Stimulated activated CD4-positive, alpha-beta T cell treated with anti-CD3 and anti-CD28 coated beads, TNF-alpha, amount 100 ng/mL, for 1 hour (primary cell): ENCODE measurements around the gene P2RY1.
"Not testable (repeated sequence)": the region's sequence is repeated elsewhere in the genome, so short reads cannot be mapped to it uniquely, and the experiment has no call there.

ENCODE experiments used
- DNase-seq, 3 donors: peaks; one replicate each; pipeline ENCODE4 v3.0.0-alpha.2; 2020; ENCODE audit warnings: low read depth in 3 of 3, low spot score in 1 of 3

The P2RY1 gene

GRCh38 chr3:152836269-152836668 lies 1.3 kb downstream of the P2RY1 start:
- no peak for DNase-seq

- DNase-seq: no peak
These were observed 4.6 kb downstream of the P2RY1 start for GRCh38 chr3:152839511-152839910.

- no peak for DNase-seq
These were observed 6.2 kb downstream of the P2RY1 start for GRCh38 chr3:152841131-152841530.

- no peak for DNase-seq
These were observed 7.5 kb downstream of the P2RY1 start for GRCh38 chr3:152842413-152842812.

- no peak for DNase-seq
These were observed 9.0 kb downstream of the P2RY1 start for GRCh38 chr3:152843955-152844354.

GRCh38 chr3:152846572-152847202 lies 11.8 kb downstream of the P2RY1 start:
- not testable (repeated sequence) for DNase-seq

- DNase-seq: not testable (repeated sequence)
These were observed 12.7 kb downstream of the P2RY1 start for GRCh38 chr3:152847599-152847998.

GRCh38 chr3:152849996-152850578 lies 15.2 kb downstream of the P2RY1 start:
- no peak for DNase-seq

- DNase-seq: no peak
These were observed 18.3 kb downstream of the P2RY1 start for GRCh38 chr3:152853196-152853595.

- no peak for DNase-seq
These were observed 22.2 kb downstream of the P2RY1 start for GRCh38 chr3:152857082-152857481.

GRCh38 chr3:152858170-152858800 lies 23.4 kb downstream of the P2RY1 start:
- DNase-seq: no peak

GRCh38 chr3:152860736-152861135 lies 25.8 kb downstream of the P2RY1 start:
- DNase-seq: no peak

- DNase-seq: no peak
These were observed 30.8 kb downstream of the P2RY1 start for GRCh38 chr3:152865668-152866245.

GRCh38 chr3:152870027-152870426 lies 35.1 kb downstream of the P2RY1 start:
- DNase-seq: no peak

GRCh38 chr3:152873314-152873713 lies 38.4 kb downstream of the P2RY1 start:
- not testable (repeated sequence) for DNase-seq

GRCh38 chr3:152874896-152875749 lies 40.2 kb downstream of the P2RY1 start:
- DNase-seq: no peak

- no peak for DNase-seq
These were observed 44.3 kb downstream of the P2RY1 start for GRCh38 chr3:152879130-152879789.

GRCh38 chr3:152879790-152880174 lies 44.9 kb downstream of the P2RY1 start:
- no peak for DNase-seq

GRCh38 chr3:152885076-152885475 lies 50.1 kb downstream of the P2RY1 start:
- DNase-seq: no peak
